GM18505 (cell line): ENCODE results near the gene BDKRB2.

Source experiments
- ATAC-seq: cut with Tn5 transposase; IDR thresholded peaks from one replicate; pipeline ENCODE4 v1.9.1; 2021; ENCODE audit not compliant: unreplicated experiment
- POLR2A ChIP-seq: IDR thresholded peaks from 4 replicates; pipeline ENCODE4 v1.6.1; 2011; ENCODE audit warnings: borderline replicate concordance; ENCODE audit not compliant: insufficient read depth, insufficient read length; ENCODE audit errors: extremely low read depth

The BDKRB2 gene

GRCh38 chr14:96166461-96167223, 38.0 kb upstream of the BDKRB2 start:
- ATAC-seq: no peak
- no peak for TF ChIP-seq POLR2A

DNA sequence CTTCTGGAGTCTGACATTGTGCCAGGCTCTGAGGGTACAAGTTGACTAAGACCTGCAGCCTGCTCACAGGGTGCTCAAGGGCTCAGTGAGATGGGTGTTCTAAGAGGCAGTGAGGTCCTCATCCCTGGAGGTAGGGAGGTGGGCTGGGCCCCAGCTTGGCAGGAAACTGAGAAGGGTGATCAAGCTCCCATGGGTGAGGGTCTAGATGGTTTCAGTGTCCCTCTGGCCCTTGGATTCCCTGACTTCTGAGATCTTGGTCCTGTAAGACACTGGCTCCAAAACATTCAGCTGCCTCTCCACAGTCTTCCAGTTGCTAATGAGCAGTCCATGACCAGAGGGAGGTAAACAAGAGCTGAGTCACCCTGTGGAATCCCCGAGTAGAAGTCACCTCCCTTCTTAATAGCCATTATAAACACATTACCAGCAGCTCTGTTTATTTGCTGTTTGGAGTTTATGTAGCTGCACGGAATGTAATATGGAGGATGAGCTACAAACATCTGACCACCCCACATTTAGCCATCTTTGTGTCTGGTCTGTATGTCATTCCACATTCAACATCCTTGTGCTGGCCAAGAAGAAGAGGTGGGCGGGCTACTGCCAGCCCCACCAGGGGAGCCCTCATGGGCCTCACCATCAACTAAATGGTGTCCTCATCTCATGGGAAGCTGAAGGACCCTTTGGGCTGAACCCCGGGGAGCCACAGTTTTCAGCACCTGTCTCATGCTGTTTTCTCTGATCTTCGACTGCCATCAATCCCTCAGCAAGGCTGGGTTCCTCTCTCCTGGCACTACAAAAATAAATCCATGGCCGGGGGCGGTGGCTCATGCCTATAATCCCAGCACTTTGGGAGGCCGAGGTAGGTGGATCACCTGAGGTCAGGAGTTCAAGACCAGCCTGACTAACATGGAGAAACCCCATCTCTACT, 37.2 kb upstream of the BDKRB2 start:
- ATAC-seq: no peak
- TF ChIP-seq POLR2A: no peak

DNA sequence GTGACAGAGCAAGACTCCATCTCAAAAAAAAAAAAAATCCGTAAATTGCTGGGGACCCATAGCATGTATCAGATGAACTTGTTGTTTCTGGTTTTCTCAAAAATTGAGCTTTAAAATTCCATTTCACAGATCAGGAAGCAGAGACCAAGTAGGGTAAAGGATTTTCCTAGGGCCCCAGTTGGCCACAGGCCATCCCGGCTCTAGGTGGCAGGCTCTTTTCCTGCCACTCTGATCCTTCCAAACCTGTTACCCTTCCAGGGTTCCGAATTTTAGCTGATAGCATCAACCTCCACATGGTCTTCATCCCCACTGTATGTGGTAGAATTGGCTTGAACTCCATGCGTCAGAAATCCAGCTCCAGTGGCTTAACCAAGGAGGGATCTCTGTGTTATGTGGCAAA, 36.1 kb upstream of the BDKRB2 start:
- no peak for TF ChIP-seq POLR2A
- no peak for ATAC-seq

- ATAC-seq: no peak
- TF ChIP-seq POLR2A: no peak
Observed at GRCh38 chr14:96170961-96171592, 33.6 kb upstream of the BDKRB2 start.

- no peak for ATAC-seq
- no peak for TF ChIP-seq POLR2A
Observed at GRCh38 chr14:96173636-96174475, 30.8 kb upstream of the BDKRB2 start.

GRCh38 chr14:96176275-96176674, 28.4 kb upstream of the BDKRB2 start:
- TF ChIP-seq POLR2A: no peak
- no peak for ATAC-seq

DNA sequence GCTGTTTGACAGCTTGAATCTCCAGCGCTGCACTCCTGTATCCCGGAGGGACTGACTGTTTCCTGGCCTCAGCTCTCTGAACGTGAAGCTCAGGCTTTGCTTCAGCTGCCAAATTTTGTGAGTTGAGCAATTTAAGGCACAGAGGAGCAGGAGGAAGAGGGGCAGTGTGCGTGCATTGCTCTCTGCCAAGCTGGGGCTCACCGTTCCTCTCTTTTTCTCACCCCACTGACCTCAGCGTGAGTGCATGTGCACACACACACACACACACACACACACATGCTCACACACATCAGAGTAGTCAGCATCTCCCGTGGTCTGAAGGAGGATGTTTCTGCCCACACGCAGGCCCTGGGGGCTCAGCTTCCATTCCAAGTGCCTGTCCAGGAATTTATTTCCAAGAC, 27.8 kb upstream of the BDKRB2 start:
- no peak for ATAC-seq
- TF ChIP-seq POLR2A: no peak

DNA sequence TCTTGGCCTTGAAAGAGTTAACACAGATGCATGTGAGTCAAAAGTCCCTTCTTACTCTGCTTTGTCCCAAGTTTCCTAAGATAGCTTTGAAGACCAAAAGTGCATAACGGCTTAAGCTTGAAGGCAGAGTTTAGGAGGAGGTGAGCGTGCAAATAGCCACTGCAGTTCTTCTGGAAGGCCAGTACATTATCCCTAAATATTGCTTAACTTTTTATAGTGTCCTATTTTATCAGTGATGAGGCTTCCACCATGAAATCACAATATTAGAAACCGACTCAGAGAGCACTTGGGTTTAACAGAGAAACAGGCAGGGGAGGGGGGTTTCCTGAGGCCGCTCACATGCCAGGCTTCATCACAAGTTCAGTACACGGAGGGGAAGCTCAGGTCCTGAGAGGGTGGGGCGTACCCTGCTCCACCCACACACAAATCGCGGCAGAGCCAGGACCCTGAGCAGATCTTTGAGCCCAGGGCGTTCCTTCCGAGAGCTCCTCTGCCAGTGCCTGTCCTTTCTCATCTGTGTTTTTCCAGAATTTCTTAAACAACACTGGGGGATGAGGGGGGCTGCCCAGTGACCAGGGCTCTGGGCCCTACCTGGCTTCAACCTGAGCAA, 26.8 kb upstream of the BDKRB2 start:
- ATAC-seq: peak; percentile 67
- no peak for TF ChIP-seq POLR2A

GRCh38 chr14:96178461-96179321, 25.9 kb upstream of the BDKRB2 start:
- TF ChIP-seq POLR2A: no peak
- ATAC-seq: no peak

DNA sequence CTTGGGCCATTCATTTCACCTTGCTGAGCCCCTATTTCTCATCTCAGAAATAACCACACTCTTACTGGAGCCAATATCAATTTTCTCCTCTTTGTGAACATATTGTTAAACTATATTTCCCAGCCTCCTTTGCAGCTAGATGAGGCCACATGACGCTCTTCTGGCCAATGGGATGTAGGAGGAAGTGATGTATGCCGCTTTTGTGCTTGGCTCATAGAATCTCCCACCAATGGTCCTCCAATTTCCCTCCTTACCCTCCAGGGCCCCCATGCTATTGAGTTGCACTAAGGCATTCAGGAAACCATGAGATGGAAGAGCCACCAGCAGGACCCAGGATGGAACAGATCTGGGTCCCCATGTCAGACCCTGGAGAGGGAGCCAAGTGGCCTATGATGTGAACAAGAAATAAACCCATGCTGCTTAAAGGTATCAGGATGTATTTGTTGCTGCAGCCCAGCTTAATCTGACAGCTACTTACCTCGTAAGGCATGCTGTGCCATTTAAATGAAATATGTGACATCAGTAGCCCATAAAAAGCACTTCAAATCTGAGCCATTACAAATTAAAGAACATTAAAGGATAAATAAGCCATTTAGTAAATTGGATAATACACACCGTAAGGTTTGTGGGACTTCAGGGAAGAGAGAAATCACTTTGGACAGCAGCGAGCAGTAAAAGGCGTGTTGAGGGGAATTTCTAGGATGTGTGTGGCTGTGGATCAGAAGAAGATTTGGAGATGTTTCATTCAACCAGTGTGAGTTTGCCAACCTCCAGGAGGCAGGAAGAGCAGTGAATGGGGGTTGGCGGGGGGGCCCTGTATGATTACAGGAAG, 24.4 kb upstream of the BDKRB2 start:
- TF ChIP-seq POLR2A: no peak
- no peak for ATAC-seq
